Measurements from ENCODE around the gene FILIP1L.

Gene FILIP1L

DNA sequence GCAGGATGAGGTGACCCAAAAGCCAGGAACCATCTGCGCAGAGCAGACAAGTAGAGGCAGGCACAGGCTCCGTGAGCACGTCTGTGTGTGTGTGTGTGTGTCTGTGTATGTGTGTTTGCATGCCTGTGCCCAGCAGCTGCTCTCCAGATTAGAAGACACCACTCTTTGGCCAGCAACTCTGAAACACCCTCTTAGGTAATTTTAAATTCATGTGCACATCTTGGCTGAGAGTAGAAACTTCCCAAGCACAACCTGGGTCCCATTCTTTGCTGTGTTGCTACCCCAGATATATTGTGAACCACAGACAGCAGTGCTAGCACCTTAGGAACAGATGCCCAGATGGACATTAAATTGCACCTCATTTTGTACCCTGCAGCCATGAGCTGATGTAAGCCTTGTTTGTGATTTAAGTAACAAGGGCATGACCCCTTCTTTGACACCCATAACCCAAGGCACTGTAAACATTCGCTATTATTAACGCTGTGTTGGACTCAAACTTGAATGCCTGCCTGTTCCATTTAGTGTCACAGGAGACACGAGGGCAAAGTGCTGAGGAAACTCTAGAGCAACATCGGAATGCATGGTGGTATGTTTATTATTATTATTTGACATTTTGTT lies at the start of gene FILIP1L:
FILIP1L (minus strand) TSS at position 89 of the 618 bp plus-strand sequence.
- Histone ChIP-seq H3K4me1 (peaks cover 3% of the 10 kb centered on the region), H3K9me3 (ENCODE audit: control insufficient read depth, low read length) (no peaks in the 10 kb centered on the region), H3K79me2 (no peaks in the 10 kb centered on the region), H3K27ac (no peak within 1 kb of the TSS), H3K4me2 (ENCODE audit: low read length) (no peak within 1 kb of the TSS), H3K27me3 (ENCODE audit: control insufficient read depth, insufficient read depth, low read length) (no peaks in the 10 kb centered on the region), H3K9ac (no peak within 1 kb of the TSS), H3K36me3 (ENCODE audit: control insufficient read depth, insufficient read depth, low read length) (no peaks in the 10 kb centered on the region), H3K4me3 (ENCODE audit: low read depth, low read length) (no peak within 1 kb of the TSS), H2AFZ (no peak within 1 kb of the TSS)
- TF ChIP-seq, protein P1, sequence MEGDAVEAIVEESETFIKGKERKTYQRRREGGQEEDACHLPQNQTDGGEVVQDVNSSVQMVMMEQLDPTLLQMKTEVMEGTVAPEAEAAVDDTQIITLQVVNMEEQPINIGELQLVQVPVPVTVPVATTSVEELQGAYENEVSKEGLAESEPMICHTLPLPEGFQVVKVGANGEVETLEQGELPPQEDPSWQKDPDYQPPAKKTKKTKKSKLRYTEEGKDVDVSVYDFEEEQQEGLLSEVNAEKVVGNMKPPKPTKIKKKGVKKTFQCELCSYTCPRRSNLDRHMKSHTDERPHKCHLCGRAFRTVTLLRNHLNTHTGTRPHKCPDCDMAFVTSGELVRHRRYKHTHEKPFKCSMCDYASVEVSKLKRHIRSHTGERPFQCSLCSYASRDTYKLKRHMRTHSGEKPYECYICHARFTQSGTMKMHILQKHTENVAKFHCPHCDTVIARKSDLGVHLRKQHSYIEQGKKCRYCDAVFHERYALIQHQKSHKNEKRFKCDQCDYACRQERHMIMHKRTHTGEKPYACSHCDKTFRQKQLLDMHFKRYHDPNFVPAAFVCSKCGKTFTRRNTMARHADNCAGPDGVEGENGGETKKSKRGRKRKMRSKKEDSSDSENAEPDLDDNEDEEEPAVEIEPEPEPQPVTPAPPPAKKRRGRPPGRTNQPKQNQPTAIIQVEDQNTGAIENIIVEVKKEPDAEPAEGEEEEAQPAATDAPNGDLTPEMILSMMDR (IDR thresholded peaks at IDR 0.05): no peak

DNA sequence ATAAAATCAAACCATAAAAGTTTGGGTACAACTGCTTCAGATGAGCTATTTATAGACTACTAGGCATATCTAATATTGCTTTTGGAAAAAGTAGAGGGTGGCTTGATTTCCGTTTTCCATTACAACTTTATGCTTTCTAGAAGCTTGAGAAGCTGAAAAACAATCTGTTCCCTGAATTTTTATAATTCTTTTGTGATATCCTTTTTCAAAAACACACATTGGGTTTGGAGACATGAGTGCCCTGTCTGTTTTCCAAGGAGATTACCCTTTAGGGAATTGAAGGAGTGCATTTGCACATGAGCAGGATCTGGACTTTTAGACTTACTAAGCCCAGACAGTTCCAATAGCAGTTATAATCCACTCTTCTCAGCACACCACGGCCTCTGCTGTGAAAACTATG lies 49.5 kb upstream of the FILIP1L start:
- TF ChIP-seq, protein P1 (IDR thresholded peaks at IDR 0.05): no peak
- no peak overlapping the region for H3K27ac ChIP-seq
- H3K36me3 ChIP-seq (ENCODE audit: control insufficient read depth, insufficient read depth, low read length): no peaks in the 10 kb centered on the region
- no peaks in the 10 kb centered on the region for H3K9me3 ChIP-seq (ENCODE audit: control insufficient read depth, low read length)
- no peak overlapping the region for H3K4me3 ChIP-seq (ENCODE audit: low read depth, low read length)
- H3K4me2 ChIP-seq (ENCODE audit: low read length): no peak overlapping the region
- no peak overlapping the region for H2AFZ ChIP-seq
- H3K4me1 ChIP-seq: no peaks in the 10 kb centered on the region
- no peaks in the 10 kb centered on the region for H3K79me2 ChIP-seq
- no peaks in the 10 kb centered on the region for H3K27me3 ChIP-seq (ENCODE audit: control insufficient read depth, insufficient read depth, low read length)
- no peak overlapping the region for H3K9ac ChIP-seq

DNA sequence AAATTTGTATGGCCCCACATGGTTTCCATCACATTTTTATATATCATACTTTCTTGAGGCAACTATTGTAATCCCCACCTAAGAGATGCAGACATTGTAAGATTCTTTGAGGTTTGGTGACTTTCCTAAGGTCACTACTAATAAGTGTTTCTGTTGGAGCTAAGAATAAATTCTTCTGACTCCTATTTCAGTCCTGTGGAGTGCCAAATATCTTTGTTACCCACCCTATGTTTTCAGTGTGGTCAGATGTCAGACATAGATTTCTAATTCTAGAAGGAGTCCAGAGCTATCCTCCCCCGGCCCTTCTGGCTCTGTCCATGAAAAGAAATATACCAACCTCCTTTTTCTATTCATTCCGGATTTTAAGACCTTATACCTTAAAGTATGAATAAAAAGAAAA lies 46.2 kb upstream of the FILIP1L start:
- no peaks in the 10 kb centered on the region for H3K79me2 ChIP-seq
- no peak overlapping the region for H3K4me3 ChIP-seq (ENCODE audit: low read depth, low read length)
- H3K36me3 ChIP-seq (ENCODE audit: control insufficient read depth, insufficient read depth, low read length): no peaks in the 10 kb centered on the region
- H3K9me3 ChIP-seq (ENCODE audit: control insufficient read depth, low read length): no peaks in the 10 kb centered on the region
- no peaks in the 10 kb centered on the region for H3K27me3 ChIP-seq (ENCODE audit: control insufficient read depth, insufficient read depth, low read length)
- TF ChIP-seq, protein P1 (IDR thresholded peaks at IDR 0.05): no peak
- no peaks in the 10 kb centered on the region for H3K4me1 ChIP-seq
- no peak overlapping the region for H2AFZ ChIP-seq
- H3K4me2 ChIP-seq (ENCODE audit: low read length): no peak overlapping the region
- no peak overlapping the region for H3K27ac ChIP-seq
- no peak overlapping the region for H3K9ac ChIP-seq

DNA sequence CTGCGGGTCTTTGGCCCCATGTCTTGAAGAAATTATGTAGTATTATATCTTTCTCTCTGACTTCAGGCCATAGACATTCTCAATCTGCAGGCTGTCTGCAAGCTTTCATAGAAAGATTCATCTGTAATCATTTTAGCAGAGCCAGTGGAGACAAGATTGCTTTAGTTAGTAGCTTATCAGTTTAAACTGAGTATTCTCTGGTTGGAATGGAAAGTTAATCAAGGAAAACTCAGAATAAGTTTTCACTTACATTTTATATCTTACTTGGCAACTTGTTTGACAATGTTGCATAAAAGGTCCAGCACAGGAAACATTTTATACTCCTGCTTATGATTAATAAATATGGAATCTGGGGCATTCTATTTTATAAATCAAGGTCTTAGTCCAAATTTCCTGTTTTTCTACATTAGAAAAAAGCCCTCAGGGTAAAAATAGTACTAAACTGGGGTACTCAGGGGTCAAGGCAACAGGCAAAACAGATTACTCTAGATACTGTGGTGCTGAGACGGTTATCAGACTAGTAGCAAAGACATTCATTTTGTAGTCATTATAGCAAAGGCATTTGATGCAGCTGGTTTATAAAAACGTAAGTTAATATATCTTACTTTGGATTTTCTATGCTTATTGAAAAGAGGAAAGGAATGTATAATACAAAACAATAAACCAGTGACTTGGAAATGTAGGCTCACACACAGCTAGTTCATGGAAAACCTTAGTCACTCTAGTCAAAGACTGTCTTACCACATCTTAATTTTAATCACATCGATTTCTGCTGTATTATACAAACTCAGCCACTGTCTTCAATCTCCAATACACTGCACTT lies 45.2 kb upstream of the FILIP1L start:
- H3K9ac ChIP-seq: no peak overlapping the region
- no peaks in the 10 kb centered on the region for H3K4me1 ChIP-seq
- TF ChIP-seq, protein P1 (IDR thresholded peaks at IDR 0.05): no peak
- H3K27ac ChIP-seq: no peak overlapping the region
- no peaks in the 10 kb centered on the region for H3K27me3 ChIP-seq (ENCODE audit: control insufficient read depth, insufficient read depth, low read length)
- H3K9me3 ChIP-seq (ENCODE audit: control insufficient read depth, low read length): no peaks in the 10 kb centered on the region
- H3K4me3 ChIP-seq (ENCODE audit: low read depth, low read length): no peak overlapping the region
- no peaks in the 10 kb centered on the region for H3K36me3 ChIP-seq (ENCODE audit: control insufficient read depth, insufficient read depth, low read length)
- H3K4me2 ChIP-seq (ENCODE audit: low read length): no peak overlapping the region
- H2AFZ ChIP-seq: no peak overlapping the region
- no peaks in the 10 kb centered on the region for H3K79me2 ChIP-seq

Data from parathyroid adenoma (tissue), 2 donors.